NCI-H1694 treated with DMSO at 0.1 percent for 48 hours (cell line): ENCODE data around the gene TSHZ1.

Experiments
- DNase-seq: peaks from one replicate; lab custom pipeline; 2025; lab: John Stamatoyannopoulos, UW

The TSHZ1 gene

DNA sequence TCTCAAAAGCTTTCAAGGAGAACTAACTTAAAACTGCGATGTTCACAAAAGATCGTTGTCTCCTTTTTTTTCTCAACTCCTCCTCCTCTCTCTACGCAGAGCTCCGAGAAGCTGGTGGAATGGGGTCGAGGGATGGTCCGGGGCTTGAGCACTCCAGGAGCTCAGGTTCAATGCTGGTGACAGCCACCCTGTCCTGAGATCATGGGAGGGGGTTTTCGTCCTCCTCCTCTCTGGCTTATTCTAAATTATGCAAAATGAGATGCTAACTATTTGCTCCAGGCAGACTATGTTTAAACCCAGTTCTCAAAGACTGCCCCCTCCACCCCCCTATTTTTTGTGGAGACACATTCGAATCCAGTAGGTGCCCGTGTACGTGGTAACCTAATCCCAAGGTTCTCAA, 11.8 kb downstream of the TSHZ1 start:
- no peak for DNase-seq

DNA sequence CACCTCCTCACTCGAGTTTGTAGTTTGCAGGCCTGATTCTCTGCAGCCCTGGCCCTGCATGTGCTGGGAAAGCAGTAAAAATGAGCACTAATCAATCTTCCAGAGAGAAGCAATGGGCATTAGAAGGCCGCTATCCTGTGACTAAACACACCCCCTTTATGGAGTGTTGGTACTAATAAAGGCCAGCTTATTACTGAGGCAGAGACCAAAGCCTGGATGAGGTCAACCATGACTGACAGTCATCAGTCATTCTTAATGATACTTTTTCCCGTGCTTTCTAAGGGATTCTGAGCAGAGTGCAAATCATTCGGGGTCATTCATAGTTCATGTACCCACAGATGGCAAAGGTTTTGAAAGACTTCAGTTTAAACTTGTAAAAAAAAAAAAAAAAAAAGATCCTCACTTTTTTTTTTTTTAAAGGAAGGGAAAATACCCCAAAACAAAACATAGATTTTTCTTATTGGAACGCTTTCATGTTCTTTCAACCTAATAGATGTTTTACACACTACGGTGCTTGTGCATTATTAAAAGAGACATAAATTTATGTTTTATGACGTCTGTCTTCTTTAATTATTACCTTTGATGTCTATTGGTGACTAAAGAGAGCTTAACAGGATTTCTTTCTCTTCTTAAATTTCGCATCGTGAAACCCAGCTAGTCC, 13.2 kb downstream of the TSHZ1 start:
- no peak for DNase-seq

DNA sequence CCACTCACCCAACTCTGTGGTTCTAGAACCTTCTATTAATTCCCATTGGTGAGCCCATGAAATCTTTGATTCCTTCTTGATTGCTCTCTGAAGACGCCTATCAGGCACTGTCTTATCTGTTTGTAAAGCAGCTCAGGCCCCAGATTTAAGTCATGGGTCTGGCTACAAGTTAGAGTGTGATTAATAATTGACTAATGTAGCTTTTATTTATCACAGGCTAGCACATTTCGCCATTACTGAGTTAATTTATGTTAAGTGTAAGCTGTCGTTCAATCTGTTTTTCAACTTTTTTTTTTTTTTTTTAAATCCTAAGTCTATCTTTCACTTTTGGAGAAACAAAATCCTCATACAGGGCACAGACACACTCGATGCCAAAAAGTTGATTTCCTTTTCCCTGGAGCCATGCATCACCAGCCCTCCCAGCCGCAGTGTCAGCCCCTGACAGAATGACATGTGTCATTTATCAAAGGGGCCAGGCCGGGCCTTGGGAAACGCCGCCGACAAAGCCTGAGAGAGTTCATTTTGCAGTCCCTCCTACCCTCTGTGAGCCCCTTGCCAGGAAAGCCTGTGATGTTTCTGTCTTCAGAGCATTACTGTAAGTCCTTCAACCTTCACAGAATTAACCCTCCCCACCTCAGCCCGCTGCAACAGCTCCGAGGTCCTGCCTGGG, 15.8 kb downstream of the TSHZ1 start:
- no peak for DNase-seq

DNA sequence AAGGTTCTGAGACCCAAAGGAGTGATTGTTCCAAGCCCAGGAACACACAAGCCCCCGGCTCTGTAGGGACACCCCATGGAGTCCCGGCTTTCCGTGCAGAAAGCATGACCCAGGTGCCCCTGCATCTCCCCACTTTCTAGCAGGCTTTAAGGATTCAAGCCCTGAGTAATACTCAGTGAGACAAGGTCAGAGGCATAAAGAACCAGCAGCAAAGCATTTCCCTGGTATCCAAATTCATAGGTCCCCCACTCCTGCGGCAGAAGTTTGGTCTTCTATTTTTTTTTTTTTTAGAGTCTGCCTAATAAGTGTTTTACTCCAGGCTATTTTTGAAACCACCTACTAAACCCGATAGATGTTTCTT, 16.3 kb downstream of the TSHZ1 start:
- DNase-seq = no peak

DNA sequence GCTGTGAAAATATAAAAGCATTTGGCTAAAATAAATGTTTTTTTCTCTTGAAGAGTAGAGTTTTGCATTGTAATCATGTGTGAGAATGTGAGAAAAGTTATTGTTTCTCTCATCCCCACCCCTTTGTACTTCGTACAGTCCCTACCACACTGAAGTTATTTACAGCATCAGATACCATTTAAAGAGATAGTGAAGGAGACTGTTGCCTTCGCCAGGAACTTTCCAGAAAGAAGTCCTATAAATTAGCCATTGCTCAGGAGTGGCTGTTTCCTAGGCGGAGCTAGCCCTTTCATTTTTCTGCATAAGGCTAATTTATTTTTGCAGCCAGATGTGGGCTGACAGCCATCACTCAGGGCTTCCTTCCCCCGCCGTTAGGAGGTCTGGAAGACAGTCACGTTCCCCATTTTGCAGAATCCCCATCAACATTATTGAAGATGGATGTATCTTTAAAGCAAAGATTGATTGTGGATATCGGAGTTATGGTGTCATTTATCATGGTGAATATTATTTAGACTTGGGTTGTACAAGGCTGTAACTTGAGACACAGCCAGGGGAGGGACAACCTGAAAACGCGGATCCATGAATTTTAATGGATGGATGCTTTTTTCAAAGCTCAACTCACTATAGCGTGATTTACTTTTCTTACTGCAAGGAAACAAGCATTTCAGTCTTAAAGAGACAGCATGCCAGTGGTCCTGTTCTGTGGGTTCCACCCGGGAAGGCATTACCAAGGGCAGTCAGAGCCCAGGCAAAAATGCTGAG, 17.1 kb downstream of the TSHZ1 start:
- DNase-seq = no peak

DNA sequence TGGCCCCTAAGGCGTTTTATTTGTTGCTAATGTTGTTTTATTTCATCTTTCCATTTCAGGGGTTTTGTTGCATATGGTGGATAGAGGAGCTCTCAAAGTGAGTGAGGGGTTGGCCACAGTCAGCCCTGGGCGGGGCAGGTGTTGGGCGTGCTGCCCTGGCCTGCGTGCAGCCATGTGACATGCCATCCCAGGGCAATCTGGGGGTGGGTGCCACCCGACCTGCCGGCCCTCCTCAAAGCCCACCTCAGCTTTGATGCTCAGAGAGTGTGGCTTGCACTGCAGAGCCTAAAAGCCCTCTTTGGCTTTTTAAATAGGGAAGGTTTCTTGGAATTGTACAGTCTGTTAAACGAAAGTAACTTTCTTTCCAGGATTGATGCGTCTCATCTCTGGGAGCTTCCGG, 18.4 kb downstream of the TSHZ1 start:
- no peak for DNase-seq

DNA sequence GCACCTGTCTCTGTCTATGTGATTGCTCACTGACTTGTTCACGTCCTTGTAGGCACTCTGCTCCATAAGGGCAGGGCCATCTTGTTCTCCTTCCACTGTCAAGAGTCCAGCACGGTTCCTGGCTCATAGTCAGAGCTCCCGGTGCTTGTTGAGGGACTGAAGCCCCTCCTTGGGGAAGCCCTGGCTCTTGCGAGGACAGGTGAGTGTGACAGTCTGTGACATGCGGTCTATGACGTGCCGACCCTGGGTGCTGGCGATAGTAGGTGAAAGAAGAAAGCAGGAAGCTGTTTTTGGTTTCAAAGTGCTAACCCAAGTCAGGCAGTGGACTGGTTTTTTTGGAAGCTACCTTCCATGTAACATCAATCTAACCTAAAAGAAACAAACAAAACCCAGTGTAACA, 18.8 kb downstream of the TSHZ1 start:
- no peak for DNase-seq

DNA sequence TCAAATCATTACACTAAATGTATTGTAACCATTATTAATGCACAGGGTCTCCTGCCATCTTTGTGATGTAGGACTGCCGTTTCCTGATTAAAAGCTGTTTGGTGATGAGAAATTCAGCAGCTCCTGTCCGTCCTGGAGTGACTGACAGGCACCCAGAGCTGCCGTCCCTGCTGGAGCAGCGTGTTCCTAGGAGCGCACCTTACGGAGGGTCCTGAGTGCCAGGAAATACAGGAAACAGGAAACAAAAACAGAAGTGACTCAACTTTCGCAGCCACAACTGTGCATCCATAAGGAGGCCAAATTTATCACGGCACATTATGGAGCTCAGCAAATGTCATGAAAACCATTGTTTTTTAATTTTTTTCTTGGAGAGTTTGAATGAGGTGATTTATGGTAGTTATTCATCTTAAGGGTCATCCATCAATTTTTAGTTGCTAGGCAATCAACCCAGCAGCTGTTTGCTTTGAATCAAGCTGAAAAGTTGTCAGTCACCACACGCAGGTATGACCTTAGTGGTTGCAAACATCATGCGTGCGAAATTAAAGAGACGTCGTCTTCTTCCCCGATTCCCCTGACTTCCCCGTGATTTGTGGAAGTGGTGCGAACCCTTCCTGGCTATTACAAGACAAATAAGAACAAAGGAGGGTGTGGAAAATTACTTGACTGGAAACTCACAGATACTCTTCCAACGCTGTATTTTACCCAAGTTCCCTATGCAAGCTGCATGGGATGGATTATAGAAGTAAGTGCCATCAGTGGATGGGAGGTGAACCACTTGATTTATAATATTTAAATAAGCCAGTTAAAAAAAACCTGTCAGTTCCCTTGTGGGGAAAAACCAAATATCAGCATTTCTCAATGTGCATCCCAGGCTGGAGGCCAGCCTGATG, 19.8 kb downstream of the TSHZ1 start:
- no peak for DNase-seq

DNA sequence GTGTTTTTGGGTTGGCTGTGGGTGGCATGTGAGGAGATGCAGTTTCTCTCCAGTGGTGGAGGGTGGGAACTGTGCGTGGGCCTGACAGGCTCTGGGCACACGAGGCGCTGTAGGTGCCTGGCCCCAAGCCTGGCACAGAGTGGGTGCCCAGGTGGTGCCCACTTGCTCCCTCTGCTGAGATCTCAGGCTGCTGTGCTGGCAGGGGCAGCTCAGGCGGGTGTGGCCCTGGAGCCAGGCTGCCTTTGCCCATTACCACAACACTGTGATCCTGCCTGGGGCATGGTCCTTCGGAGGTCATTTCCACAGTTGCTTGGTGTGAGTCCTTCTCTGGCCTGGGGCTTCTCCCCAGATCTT, 20.4 kb downstream of the TSHZ1 start:
- DNase-seq = no peak

DNA sequence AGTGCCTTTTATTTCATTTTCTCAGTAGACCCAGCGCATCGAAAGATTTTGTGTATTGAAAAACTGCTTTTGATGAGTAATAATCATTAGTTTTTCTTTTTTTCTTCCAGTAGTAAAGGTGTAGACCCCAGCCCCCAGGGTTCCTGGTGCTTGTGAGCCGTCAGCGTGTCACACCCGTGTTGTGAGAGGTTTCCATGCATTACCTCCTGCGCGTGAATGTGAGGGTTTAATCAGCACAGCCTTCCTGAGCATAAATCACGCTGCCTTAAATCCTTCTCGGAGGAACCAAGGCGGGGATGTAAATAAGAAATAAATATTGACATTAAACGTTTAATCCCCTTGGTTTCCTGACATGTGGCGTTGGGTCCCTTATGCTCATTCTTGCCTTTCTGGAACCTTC, 24.3 kb downstream of the TSHZ1 start:
- no peak for DNase-seq

DNA sequence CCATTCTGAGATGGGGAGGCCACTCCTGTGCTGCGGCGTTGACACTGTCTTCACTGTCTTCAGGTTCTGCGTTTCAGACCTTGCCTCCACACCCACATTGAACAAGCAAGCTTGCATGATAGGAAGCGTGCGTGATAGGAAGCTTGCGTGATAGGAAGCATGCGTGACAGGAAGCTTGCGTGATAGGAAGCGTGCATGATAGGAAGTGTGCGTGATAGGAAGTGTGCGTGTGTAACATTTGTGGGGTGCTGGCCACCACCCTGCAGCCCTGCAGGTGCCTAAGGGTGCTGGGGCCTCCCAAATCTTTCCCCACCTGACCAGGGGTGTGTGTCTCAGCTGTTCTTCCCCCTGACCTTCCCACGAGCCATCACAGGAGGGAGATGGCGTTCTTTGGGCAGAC, 25.3 kb downstream of the TSHZ1 start:
- DNase-seq = no peak

DNA sequence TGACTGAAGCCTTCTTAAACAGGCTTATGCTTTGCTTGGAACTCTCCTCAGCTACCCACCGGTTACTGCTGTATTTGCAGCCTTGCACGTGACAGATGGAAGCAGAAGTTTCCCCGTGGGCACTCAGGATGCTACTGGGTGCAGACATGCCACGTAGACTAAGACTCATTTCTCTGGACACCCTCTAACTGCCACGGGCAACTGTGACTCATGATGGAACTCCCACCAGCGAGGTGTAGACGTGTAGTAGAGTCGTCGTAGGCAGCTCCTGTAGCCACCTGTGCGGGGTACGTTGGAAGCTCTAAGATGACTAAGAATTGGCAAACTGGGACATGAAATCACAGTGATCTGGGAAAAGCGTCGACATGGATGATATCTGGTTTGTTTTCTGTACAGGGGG, 27.5 kb downstream of the TSHZ1 start:
- DNase-seq = no peak

DNA sequence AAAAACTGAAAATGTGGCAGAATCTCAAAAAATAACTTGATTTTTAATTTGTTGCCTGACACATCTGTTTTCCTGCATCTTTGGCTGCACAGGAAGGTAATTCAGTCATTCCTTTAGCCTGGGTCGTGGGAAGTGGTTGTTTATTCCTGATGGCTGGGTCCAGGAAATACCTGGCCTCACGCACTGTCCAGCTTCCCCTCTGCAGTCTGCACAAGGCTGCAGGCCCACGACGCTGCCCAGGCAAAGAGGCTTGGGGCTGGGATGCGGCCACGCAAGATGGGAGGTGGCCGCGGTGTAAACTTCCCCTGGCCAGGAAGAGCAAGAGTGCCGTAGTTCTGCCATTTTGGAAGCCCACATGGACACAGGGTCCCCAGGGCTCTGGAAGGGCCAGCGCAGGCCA, 28.2 kb downstream of the TSHZ1 start:
- DNase-seq = no peak

DNA sequence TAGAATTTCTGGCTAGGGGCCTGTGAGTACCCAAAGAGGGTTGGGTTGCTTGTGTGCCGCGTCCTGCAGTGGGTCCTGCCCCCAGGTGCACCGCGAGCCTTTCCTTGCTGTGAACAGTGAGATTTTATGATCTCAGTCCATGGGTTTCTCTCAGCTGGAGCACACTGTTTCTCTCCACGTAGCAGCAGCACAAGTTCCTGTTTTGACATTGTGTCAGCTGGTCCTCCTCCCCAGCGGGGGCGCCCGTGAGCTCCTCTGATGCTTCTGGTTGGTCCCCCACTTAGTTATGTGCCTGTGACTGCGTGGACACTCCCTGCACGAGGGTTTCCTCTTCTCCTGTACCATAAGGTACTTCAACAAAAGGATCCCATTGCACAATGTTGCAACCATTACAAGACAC, 29.8 kb downstream of the TSHZ1 start:
- DNase-seq = no peak

DNA sequence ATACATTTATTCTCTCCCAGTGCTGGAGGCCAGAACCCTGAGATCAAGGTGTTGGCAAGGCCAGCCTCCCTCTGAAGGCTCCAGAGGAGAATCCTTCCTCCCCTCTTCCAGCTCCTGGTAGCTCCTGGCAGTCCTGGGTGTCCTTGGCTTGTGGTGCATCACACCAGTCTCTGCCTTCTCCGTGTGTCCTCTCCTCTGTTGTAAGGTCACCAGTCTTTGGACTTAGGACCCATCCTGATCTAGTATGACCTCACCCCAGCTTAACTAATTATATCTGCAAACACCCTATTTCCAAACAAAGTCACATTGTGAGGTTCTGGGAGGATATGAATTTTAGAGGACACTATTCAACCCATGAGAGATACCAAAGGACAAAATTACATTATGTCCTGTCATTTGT, 31.1 kb downstream of the TSHZ1 start:
- DNase-seq = no peak

DNA sequence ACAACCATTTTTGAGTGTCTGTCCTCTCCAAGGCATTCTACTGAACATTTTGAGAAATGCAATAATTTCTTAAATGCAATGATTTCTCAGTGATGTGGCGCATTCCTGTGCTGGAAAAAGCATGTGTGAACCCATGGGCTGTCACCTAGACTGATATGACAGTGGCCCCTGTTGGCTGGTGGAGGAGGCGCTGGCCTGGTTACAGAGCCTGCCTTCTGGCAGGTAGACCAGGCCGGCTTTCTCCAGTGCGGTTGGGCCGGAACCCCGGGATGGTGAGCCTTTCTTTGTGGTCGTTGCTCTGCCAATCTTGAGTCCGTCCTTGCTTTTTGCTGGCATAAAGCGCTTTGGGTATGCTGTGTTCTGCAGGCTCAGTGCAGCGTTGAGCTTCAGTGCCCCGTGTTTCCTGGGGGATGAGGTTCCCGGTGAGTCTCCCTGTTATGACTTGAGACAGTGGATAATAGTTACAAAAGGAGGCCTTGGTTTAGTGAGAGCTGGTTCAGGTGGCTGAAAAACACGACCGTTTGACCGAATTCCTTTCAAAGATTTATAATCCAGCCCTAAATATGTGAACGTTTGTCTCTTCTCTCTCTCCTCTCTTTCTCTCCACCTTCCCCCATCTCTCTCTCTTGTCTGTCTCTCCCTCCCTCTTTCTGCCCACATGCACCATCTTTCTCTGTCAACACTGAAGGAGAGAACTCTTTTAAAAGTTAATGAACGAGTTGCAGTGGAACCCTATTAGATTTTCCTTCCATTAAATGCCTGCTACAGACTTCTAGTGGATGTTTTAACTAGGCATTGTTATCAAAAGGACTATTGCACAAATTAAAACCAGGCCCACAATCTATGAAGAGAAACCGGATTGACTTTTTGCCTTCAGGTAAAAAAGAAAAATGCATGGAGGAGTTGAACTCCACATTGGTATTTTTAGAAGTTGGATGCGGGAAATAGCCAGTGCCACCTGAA, 34.0 kb downstream of the TSHZ1 start:
- DNase-seq = no peak

DNA sequence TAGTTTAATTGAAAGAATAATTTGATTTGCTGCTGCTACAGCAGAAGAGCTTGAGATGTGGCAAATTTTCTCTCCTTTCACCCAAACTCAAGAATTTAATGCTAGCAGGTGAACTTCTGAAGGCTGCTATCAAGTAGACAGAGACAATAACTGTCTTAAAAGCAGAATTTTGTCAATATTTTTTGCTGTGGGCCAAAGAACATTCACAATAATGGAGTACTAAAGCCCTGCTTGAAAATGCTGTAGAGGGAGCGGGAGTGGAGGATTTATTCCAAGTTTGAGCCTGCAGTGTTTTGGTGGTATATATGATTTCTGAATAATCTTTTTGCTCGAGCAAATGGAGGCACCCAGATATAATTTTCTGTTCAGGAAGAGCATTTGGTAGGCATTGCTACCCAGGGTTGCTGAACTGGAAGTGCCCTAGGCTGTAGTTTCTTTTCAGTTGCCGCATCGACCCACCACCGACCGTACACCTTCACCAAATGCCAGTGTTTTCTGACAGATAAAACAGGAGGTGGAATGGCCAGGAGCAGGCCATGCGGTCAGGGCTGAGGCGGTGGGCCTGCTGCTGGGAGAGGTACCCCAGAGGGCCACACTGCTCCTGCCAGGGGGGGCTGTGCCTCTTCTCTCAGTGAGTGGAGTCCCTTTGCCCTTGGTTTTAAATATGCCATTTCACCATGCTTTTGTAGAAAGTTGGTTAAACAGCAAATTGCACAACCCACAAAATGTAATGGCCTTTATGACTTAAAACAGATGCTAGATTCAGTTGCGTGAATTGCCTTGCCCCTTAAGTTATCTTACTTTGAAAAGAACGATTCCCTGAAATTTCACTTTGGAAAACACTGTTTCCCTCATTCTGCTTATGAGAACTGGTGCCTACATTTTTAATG, 36.4 kb downstream of the TSHZ1 start:
- DNase-seq = no peak

DNA sequence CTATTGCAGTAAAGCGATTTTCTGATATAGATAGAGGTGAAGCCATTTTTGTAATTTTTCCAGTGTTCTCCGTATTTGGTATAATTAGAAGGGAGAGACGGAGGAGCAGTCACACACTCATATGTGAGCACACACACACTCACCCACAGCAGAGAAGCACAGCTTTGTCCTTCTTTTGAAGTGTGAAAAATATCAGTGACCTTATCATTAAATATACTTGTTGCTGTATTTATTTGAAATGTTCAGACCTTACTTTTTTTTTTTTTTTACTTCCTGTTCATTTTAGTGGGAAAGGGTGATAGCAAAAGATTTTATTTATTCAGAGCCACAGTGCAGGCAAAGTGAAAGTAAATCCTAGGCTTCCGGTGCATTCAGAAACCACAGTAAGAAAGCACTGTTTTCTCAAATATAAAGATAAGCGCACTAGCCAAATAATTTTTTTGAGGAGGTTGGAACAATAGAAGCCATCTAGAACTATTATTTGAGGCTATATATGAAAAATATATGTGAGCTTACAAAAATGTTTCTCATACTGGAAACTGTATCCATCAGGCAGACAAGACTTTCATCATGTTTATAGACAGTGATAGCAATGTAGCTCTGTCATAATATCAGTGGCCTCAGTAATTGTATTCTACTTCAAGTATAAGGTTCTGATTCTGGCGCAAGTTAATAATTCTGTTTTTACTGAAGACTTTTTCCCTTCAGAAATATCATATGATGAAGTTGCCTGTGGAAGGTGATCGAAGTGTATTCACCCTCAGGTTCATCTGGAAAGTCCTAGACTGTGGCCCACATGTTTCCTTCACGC, 37.2 kb downstream of the TSHZ1 start:
- peak; percentile 30 for DNase-seq

DNA sequence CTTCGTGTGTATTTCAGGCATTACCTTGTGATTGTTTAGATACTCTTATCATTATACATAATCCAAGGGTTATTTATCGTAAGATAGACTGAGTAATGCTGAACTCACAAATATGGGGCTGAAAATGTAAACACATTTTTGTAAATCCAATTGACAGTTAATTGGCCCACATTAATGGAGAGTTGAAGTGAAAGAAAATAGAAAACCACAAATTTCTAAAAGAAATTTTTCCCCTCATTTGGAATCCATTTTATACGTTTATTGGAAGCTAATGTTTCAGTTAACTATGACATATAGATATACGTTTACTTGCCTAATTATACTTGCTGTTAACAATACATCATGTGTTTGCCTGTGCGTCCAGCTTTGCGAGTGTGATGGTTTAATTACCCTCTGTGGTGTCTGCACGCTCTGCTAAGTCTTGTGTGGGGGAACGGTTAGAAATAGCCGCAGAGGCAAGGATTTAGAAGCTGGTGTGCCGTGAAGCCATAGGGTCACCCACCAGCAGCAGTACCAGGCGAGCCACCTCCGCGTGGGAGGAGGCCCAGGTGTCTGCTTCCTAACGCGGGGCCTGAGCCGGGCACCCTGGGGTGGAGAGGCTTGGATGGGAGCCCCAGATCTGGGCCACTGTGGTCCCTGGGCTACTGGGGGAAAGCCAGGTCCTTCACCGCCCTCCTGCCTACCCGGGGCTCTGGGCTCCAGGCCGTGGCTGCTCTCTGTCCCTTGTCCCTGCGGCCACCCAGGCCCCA, 38.0 kb downstream of the TSHZ1 start:
- no peak for DNase-seq
